ENCODE measurements around the gene OR52E1. TPM values are rescaled to one million over a fixed set of nuclear protein-coding genes. Genes with fewer than 3 reads are reported as not detected.

OR52E1 gene
- total and polyA plus RNA-seq, 2 donors (not counting 1 experiment from before 2014, with no cell fraction given), result not detected

GRCh38 chr11:5042091-5042490 is 27.3 kb upstream of the OR52E1 start:
- no peak overlapping the region for H2AFZ ChIP-seq (ENCODE audit: low read length)
- no peaks in the 10 kb centered on the region for H3K9me3 ChIP-seq (ENCODE audit: control insufficient read depth, insufficient read depth, low read depth, low read length)
- H3K27ac ChIP-seq (ENCODE audit: insufficient read depth, low read length), result no peak overlapping the region
- H3K4me2 ChIP-seq (ENCODE audit: extremely low read depth, insufficient read depth, low read length), result no peak overlapping the region
- TF ChIP-seq EZH2 (IDR thresholded peaks at IDR 0.05; ENCODE audit: low read length, missing control alignments), result no peak
- TF ChIP-seq CTCF (conservative IDR thresholded peaks at IDR 0.05 in 1 of 2, IDR thresholded peaks at IDR 0.05 in 1 of 2; ENCODE audit: low read depth in 1 of 2, low read length in 2 of 2), result no peak
- no peak for DNase-seq (ENCODE audit: low read depth in 2 of 2)
- no peaks in the 10 kb centered on the region for H3K27me3 ChIP-seq (ENCODE audit: control insufficient read depth, insufficient read depth, low read length)
- no peak overlapping the region for H3K4me3 ChIP-seq (replicated peaks in 1 of 4; ENCODE audit: control extremely low read depth in 1 of 4, insufficient read depth in 1 of 4, low read depth in 3 of 4, low read length in 4 of 4)
- H3K9ac ChIP-seq (ENCODE audit: insufficient read depth, low read length), result no peak overlapping the region
- no peaks in the 10 kb centered on the region for H3K4me1 ChIP-seq (ENCODE audit: control insufficient read depth, extremely low read depth, insufficient read depth, low read length)
- no peaks in the 10 kb centered on the region for H4K20me1 ChIP-seq (ENCODE audit: control insufficient read depth, extremely low read depth, insufficient read depth, low read length)
- H3K79me2 ChIP-seq (ENCODE audit: control insufficient read depth, insufficient read depth, low read length), result no peaks in the 10 kb centered on the region
- H3K36me3 ChIP-seq (ENCODE audit: control insufficient read depth, insufficient read depth, low read length), result no peaks in the 10 kb centered on the region

GRCh38 chr11:5043380-5043779 is 26.0 kb upstream of the OR52E1 start:
- H3K79me2 ChIP-seq (ENCODE audit: control insufficient read depth, insufficient read depth, low read length), result no peaks in the 10 kb centered on the region
- H2AFZ ChIP-seq (ENCODE audit: low read length), result no peak overlapping the region
- no peak overlapping the region for H3K4me2 ChIP-seq (ENCODE audit: extremely low read depth, insufficient read depth, low read length)
- H3K9me3 ChIP-seq (ENCODE audit: control insufficient read depth, insufficient read depth, low read depth, low read length), result no peaks in the 10 kb centered on the region
- no peak overlapping the region for H3K9ac ChIP-seq (ENCODE audit: insufficient read depth, low read length)
- H3K27ac ChIP-seq (ENCODE audit: insufficient read depth, low read length), result no peak overlapping the region
- H4K20me1 ChIP-seq (ENCODE audit: control insufficient read depth, extremely low read depth, insufficient read depth, low read length), result no peaks in the 10 kb centered on the region
- H3K27me3 ChIP-seq (ENCODE audit: control insufficient read depth, insufficient read depth, low read length), result no peaks in the 10 kb centered on the region
- H3K36me3 ChIP-seq (ENCODE audit: control insufficient read depth, insufficient read depth, low read length), result no peaks in the 10 kb centered on the region
- H3K4me1 ChIP-seq (ENCODE audit: control insufficient read depth, extremely low read depth, insufficient read depth, low read length), result no peaks in the 10 kb centered on the region
- no peak for DNase-seq (ENCODE audit: low read depth in 2 of 2)
- no peak overlapping the region for H3K4me3 ChIP-seq (replicated peaks in 1 of 4; ENCODE audit: control extremely low read depth in 1 of 4, insufficient read depth in 1 of 4, low read depth in 3 of 4, low read length in 4 of 4)
- TF ChIP-seq CTCF (conservative IDR thresholded peaks at IDR 0.05 in 1 of 2, IDR thresholded peaks at IDR 0.05 in 1 of 2; ENCODE audit: low read depth in 1 of 2, low read length in 2 of 2), result no peak
- TF ChIP-seq EZH2 (IDR thresholded peaks at IDR 0.05; ENCODE audit: low read length, missing control alignments), result no peak

- Histone ChIP-seq H3K27me3 (ENCODE audit: control insufficient read depth, insufficient read depth, low read length) (no peaks in the 10 kb centered on the region), H3K4me2 (ENCODE audit: extremely low read depth, insufficient read depth, low read length) (no peak within 1 kb of the TSS), H3K79me2 (ENCODE audit: control insufficient read depth, insufficient read depth, low read length) (no peaks in the 10 kb centered on the region), H3K4me3 (replicated peaks in 1 of 4; ENCODE audit: control extremely low read depth in 1 of 4, insufficient read depth in 1 of 4, low read depth in 3 of 4, low read length in 4 of 4) (no peak within 1 kb of the TSS), H2AFZ (ENCODE audit: low read length) (no peak within 1 kb of the TSS), H3K36me3 (ENCODE audit: control insufficient read depth, insufficient read depth, low read length) (no peaks in the 10 kb centered on the region), H4K20me1 (ENCODE audit: control insufficient read depth, extremely low read depth, insufficient read depth, low read length) (no peaks in the 10 kb centered on the region), H3K9ac (ENCODE audit: insufficient read depth, low read length) (no peak within 1 kb of the TSS), H3K27ac (ENCODE audit: insufficient read depth, low read length) (no peak within 1 kb of the TSS), H3K9me3 (ENCODE audit: control insufficient read depth, insufficient read depth, low read depth, low read length) (no peaks in the 10 kb centered on the region), H3K4me1 (ENCODE audit: control insufficient read depth, extremely low read depth, insufficient read depth, low read length) (no peaks in the 10 kb centered on the region)
- DNase-seq (ENCODE audit: low read depth in 2 of 2), result no peak
- TF ChIP-seq EZH2 (IDR thresholded peaks at IDR 0.05; ENCODE audit: low read length, missing control alignments) (no peak), CTCF (conservative IDR thresholded peaks at IDR 0.05 in 1 of 2, IDR thresholded peaks at IDR 0.05 in 1 of 2; ENCODE audit: low read depth in 1 of 2, low read length in 2 of 2) (no peak)
Observed at GRCh38 chr11:5046226-5046625, 23.1 kb upstream of the OR52E1 start, which contains the start of gene OR52J3. Gene OR52J3 (plus strand): TSS chr11:5046526. CDS start chr11:5046526, 0 bp downstream.
